Superior temporal gyrus (tissue), 1 donor: ENCODE measurements around the gene ARMH1.

Experiments used
- DNase-seq: peaks from one replicate; pipeline ENCODE4 v3.0.0-alpha.2; 2016; ENCODE audit errors: extremely low spot score

Gene ARMH1

DNA sequence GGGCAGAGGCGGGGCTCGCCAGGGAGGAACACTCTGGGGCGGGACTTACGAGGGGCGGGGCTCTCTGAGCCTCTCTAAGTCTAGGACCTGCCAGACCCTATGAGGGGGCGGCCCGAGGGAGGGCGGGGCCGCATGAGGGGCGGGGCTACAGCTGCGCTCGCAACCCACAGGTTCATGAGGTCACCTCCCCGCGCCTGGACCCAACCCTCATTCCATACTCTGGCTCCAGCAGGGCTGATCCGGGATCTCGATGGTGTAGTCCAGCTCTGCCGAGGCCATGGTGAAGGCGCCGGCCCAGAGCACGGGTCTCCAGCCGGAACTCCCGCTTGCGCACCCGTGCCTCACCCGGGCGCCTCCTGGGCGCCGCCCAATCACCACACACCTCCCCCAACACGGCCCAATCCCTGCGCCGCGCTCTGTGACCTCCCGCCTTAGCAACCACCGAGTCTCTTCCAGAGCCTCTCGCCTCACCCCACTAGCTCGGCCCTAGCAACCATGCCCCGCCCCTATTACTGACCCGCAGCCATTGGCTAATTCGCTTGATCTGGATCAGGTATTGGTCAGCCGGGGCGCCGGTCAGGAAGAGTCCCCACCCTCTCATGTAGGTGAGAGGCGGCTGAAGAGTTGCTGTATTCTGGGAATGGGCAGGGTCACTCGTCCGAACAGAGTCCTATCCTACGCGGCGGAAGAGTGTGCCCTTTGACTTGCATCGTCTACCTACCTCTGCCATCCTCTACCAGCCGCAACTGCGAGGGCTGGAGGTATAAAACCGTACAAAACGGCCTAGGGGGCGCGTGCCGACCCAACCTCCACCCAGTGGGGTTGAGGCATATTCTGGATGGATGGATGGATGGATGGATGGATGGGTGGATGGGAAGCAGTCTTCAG lies at the start of gene ARMH1, which contains the start of gene TMEM53:
TSS of gene ARMH1 (plus strand) at position 602 of the 888 bp plus-strand sequence. CDS start 14,984 bp downstream, outside the sequence.
TSS of gene TMEM53 (minus strand) at position 369 of the 888 bp plus-strand sequence. CDS start at position 279, 90 bp downstream.
- DNase-seq: peak; percentile 99

DNA sequence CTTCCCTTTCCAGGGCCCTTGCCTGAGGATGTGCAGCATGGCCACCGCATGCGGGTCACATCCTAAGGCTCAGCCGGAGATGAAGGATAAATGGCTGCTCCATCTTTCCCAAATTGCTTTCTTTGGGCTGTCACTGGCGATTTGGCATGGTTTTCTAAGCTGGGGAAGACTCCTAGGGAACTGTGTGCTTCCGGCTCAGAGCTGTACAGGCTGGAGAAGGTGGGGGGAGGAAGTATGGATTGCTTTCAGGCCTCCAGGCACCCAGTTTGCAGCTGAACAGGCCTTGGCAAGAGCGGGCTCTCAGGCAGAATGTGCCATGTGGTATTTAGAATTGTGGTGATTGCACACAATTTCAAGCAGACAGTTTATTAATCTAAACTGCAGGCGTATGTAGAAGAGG lies 49.2 kb upstream of the ARMH1 start:
- no peak for DNase-seq

GRCh38 chr1:44628962-44629756 lies 45.4 kb upstream of the ARMH1 start:
- no peak for DNase-seq

- DNase-seq: no peak
Measured at GRCh38 chr1:44630116-44630515, 44.4 kb upstream of the ARMH1 start.

- peak; percentile 43 for DNase-seq
Measured at GRCh38 chr1:44631333-44631646, 43.2 kb upstream of the ARMH1 start.

GRCh38 chr1:44631647-44632539 lies 42.6 kb upstream of the ARMH1 start:
- DNase-seq: peak; percentile 77

GRCh38 chr1:44632598-44632997 lies 41.9 kb upstream of the ARMH1 start:
- peak; percentile 45 for DNase-seq

DNA sequence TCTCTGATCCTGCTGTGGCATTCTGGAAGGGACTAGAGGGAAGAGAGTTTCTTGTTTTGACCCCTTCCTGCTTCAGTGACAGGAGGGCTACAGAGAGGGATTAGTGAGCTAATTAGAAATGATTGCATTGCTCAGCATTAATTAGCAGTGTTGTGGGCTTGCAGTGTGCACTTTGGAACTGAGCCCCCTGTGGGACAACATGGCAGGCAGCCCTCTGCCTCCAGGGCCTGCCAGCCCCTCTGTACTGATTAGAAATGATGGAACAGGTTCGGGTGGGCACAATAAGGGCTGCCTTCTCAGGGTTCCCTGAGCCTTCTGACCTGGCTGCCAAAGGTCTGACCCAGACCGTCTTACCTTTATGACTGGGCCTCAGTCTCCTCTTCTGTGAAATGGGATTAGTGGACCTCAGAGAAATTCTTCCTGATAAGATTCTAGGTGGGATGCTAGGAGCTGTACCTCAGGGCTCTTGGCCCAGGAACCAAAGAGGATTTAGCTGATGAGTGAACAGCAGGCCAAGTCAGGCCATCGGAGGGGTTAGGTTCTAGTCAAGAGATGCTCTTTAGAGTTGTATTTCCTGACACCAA lies 39.8 kb upstream of the ARMH1 start:
- no peak for DNase-seq

DNA sequence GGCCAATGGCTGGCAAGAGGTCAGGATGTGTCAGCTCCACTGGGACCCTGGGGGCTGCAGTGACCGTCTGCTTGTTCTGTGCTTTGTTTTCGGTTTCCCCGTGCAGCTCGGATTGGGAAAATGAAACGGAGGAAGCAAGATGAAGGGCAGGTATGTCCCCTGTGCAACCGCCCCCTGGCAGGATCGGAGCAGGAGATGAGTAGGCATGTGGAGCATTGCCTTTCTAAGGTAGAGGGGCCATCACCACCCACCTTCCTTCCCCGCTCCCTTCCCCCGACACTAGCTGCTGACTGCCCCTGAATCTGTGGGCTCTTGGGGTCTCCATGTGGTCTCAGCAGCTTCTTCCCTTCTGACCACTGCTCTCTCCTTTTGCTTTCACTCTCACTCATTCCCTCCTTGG lies 39.1 kb upstream of the ARMH1 start:
- DNase-seq: no peak

DNA sequence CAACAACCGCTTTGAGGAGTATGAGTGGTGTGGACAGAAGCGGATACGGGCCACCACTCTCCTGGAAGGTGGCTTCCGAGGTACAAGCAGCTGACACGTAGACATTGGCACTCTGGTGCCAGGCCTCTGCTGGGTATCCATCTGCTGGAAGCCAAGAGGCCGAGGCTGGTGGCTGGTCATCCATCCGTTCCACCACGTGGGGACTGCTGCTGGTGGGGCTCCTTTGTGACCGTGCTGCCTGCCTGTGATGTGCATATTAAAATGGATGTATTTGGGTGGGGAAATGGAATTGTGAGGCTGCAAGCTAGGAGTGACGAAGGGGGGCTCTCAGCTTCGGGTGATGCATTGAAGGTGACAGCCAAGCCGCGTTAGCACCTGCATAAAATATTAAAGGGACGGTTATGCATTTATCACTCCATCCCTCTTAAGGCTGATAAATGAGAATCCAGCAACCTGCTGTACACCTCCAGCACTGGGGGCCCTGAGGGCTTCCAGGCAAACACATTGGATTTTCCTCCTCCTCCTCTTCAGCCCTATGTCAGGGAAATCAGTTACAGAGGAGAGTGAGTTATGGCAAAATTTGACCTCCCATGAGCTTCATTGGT lies 38.3 kb upstream of the ARMH1 start:
- no peak for DNase-seq

DNA sequence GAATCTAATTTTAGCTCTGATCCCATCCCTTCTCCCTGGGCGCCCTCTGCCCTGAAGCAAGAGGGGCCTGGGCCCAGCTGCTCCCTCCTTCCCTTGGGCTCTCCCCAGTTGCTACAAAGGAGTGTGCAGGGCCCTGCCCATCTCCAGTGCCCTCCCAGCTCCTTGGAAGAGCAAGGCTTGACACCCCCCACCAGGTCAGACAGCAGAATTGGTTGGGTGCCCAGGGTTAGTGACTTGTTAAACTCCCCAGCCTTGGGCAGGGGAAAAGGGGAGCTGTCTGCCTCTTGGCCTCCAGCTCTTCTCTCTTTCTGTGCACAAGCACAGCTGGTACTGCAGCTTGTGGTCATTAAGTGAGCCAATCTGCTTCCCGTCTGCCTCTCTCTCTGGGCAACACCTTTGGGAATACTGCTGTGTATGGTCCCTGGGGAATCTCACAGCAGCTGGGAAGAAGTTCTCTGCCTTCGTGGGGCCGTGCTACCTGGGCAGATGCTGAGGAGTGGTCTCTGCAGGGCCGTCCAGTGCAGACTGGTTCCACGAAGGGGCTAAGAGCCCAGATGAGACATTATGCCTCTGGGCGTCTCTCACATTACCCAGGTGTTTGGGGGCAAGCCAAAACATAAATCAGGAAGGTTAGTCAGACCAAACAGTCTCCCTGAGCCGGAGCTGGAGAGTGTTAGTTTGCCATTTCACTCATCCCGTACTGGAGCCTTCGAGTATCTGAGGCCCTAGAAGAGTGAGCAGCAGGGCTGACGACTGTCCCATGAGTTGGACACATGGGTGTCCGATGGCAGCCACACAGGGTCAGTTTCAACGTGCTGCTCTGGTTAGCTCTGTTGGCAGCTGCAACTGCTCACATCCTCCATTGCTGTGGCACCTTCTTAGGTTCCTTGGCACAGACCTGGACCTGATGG lies 37.6 kb upstream of the ARMH1 start:
- no peak for DNase-seq

- DNase-seq: no peak
Measured at GRCh38 chr1:44637702-44638411, 36.7 kb upstream of the ARMH1 start.

DNA sequence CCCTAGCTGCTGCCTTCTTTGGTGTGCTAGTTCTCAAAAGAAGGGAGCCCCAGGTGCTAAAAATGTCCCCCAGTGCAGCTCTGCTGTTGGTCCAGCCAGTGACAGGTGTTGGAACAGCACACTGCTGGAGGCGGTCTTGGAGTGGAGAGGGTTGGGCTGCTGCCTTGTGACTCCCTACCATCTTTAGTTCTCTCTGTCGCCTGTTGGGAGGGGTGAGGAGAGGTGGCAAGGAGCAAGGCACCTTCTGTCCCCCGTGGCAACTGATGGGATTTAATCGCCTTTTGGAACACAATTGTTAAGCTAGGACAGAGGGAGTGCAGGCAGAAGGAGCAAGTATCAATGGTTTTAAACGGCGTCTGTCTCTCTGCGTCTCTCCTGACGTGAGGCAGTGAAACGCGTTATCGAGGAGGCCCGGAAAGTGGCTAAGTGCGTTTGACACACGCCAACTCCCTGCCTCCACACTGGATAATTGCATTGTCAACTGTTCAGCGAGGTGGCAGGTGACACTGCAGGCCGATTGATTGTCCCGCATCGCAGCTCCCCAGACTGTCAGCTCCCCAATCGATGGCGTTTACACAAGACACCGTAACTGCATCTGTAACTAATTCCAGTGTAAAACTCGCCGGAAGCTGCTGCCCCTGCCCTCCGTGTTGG lies 34.2 kb upstream of the ARMH1 start:
- no peak for DNase-seq

DNA sequence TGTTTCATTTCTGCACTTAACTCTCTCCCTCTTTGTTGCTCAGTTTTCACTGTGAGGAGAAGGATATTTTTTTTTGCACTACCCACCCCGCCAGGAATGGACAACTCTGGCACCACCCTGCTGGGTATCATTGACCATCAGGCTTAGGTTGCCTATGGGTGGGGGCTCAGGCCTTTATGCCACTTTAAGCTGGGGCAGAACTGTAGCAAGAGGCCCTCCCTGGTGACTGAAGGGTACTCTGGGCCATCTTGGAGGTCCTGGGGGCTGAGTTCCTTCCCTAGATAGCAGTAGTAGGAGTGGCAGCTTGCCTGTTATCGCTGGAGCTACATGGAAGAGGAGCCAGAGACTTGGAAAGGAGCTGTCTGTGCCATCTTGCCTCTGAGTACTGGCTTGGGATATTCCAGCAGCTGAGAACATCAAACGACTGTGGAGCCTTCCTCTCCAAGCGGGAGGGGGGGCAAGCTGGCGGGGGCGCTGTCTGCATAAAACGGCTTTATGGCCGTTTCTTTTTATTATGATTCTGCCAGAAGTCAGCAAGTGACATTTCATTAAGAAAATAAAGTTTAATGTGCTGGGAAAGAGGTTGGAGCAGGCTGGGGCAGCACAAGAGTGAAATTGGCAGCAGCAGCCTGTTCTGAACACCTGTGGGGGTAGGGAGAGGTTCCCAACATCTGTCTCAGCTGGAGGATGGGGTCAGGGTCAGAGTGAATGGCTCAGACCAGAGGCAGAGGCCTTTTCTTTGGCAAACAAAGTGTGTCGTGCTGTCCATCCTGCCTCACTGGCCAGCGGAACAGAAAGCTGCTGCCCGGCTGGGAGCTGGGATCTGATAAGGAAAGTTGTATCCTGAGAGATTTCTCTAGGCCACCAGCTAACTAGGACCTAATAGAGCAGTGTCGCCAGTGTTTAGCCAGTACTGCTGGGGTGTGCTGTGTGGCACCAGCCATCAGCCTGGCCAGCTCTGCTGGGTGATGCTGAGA lies 33.1 kb upstream of the ARMH1 start:
- DNase-seq: no peak

DNA sequence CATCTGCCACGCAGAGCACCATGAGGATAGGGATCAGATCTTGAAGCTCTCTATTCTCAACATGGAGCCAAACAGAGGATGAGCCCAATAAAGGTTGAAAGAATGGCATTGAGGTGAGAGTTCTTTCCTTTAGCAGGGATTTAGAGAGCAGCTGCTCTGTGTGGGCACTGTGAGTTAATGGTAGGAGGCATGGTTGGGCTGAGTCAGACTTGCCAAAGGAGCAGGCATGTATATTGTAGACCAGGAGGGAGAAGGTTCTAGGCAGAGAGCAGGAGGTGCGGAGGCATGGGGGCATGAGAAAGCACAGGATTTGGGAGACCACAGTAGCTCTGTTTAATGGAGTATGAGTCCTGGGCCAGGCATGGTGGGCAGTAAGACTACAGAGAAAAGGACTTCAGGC lies 32.3 kb upstream of the ARMH1 start:
- no peak for DNase-seq

GRCh38 chr1:44642925-44643324 lies 31.6 kb upstream of the ARMH1 start:
- no peak for DNase-seq

DNA sequence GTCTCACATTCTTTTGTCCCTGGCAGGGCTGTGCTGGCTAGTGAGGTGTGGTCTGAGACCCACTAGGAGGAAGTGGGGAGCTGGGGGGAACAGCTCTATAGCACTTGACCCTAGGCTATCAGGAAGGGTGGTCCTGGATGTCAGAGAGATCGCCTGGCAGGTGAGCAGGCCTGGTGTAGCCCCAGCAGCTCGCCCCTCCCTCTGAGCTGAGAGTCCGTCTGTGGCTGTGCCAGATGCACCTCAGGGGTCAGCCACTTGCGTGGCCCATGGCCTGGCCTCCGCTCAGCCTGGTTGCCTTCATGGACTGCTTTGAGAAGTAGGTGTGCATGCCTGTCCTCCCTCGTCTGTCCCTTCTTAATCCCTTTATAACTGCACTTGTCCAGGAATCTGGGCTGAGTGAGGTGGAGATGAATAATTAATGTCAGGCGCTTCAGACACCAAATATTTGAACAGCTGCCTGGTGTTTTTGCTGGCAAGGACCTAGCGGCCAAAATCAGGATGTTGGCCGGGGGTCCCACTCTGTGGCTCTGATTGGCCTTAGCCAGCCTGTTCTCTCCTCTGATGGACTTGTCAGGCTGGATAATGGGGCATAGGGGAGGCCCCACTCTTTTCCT lies 30.7 kb upstream of the ARMH1 start:
- DNase-seq: no peak
